A673 (cell line): Measurements from ENCODE around the gene TMSB4X. TPM values are rescaled to one million over a fixed set of nuclear protein-coding genes. Genes with fewer than 3 reads are reported as not detected.
A peak's percentile ranks its signal among the peaks of the same experiment; 100 is the strongest.

Source experiments
- BruUV-seq: library from RNA; stranded (reverse); fragments of 400-500 nt; replicated peaks from 2 replicates; lab custom pipeline; 2021; lab: Mats Ljungman, UMichigan
- CTCF ChIA-PET: fragments of 300-600 bp; sonication (Branson Sonifier 250); formaldehyde crosslinking; loops from one replicate; lab custom pipeline; 2022; ENCODE audit warnings: antibody characterized with exemption; lab: Charles Lee
- POLR2A ChIA-PET: fragments of 300-600 bp; sonication (Branson Sonifier 250); formaldehyde crosslinking; loops from one replicate; lab custom pipeline; 2022; ENCODE audit warnings: antibody characterized with exemption; ENCODE audit not compliant: low non-redundant PET; lab: Charles Lee
- DNase-seq: peaks from one replicate; pipeline ENCODE4 v3.0.0-alpha.2; 2015; ENCODE audit warnings: low spot score
- H3K27ac ChIP-seq: fragments of 200-600 bp; sonication (generic); 2 replicates; pipeline ENCODE4 v1.5.1; 2016; ENCODE audit warnings: mixed run types, low read depth, mild to moderate bottlenecking, mixed read lengths, antibody characterized with exemption, low read length; ENCODE audit not compliant: poor library complexity, severe bottlenecking
- H3K27me3 ChIP-seq: fragments of 200-600 bp; sonication (generic); replicated peaks from 2 replicates; pipeline ENCODE4 v1.6.1; 2017; ENCODE audit warnings: mixed run types, low read depth, mild to moderate bottlenecking, mixed read lengths, antibody characterized with exemption, low read length; ENCODE audit not compliant: insufficient read depth, poor library complexity
- H3K36me3 ChIP-seq: fragments of 200-600 bp; sonication (generic); 2 replicates; pipeline ENCODE4 v1.6.1; 2016; ENCODE audit warnings: mixed run types, mild to moderate bottlenecking, mixed read lengths, antibody characterized with exemption, low read length; ENCODE audit not compliant: insufficient read depth, poor library complexity, severe bottlenecking
- H3K4me1 ChIP-seq: fragments of 200-600 bp; sonication (generic); 2 replicates; pipeline ENCODE4 v1.6.1; 2017; ENCODE audit warnings: mixed run types, mild to moderate bottlenecking, mixed read lengths, antibody characterized with exemption, low read length; ENCODE audit not compliant: insufficient read depth, poor library complexity, severe bottlenecking
- H3K4me3 ChIP-seq: fragments of 200-600 bp; sonication (generic); 2 replicates; pipeline ENCODE4 v1.5.1; 2016; ENCODE audit warnings: low read depth, mixed run types, mild to moderate bottlenecking, mixed read lengths, low read length; ENCODE audit not compliant: poor library complexity, severe bottlenecking
- H3K9me3 ChIP-seq: fragments of 200-600 bp; sonication (generic); 2 replicates; pipeline ENCODE4 v1.6.1; 2016; ENCODE audit warnings: mixed run types, low read depth, mild to moderate bottlenecking, mixed read lengths, antibody characterized with exemption, low read length; ENCODE audit not compliant: poor library complexity, severe bottlenecking
- CTCF ChIP-seq: fragments of 300-800, 200-600 bp; sonication (generic); conservative IDR thresholded peaks from 2 replicates; pipeline ENCODE4 v1.5.1; 2017; ENCODE audit warnings: low read depth, mild to moderate bottlenecking, antibody characterized with exemption, low read length, moderate library complexity, mixed read lengths
- EZH2 ChIP-seq: fragments of 200-600 bp; sonication (generic); IDR thresholded peaks from 2 replicates; pipeline ENCODE4 v1.6.1; 2017; ENCODE audit warnings: borderline replicate concordance, low read depth, mild to moderate bottlenecking, mixed read lengths, antibody characterized with exemption, low read length; ENCODE audit not compliant: poor library complexity, severe bottlenecking
- intact Hi-C: fragments of 100-400 bp; cut with micrococcal nuclease; formaldehyde crosslinking; loops from one replicate; pipeline ENCODE4 v1.10.0; 2022; ENCODE audit not compliant: unreplicated experiment
- total RNA-seq: library from RNA; stranded (reverse); gene quantifications from 2 replicates; pipeline ENCODE4 v1.2.3, GENCODE V29; 2021

The TMSB4X gene
- total RNA-seq, 1 experiment from 2014 or later: 1,093 TPM

- intact Hi-C loops: loop anchor here (1.0 to 10.0 kb wide), 4 partner anchors 398 to 1078 kb away; partner anchors contain the start of gene GEMIN8
- Histone ChIP-seq H3K4me3 (no peak overlapping the region), H3K27ac (peak overlapping the region; percentile 51), H3K27me3 (no peaks in the 10 kb centered on the region), H3K4me1 (peaks cover 37% of the 10 kb centered on the region), H3K9me3 (no peaks in the 10 kb centered on the region), H3K36me3 (no peaks in the 10 kb centered on the region)
- DNase-seq: peak; percentile 89
- POLR2A ChIA-PET: interaction anchor here (0.6 to 1.1 kb wide), 3 partner anchors 136 to 541 kb away, joined by 3 to 6 read pairs (median 5); no protein-coding TSS in a partner anchor
- CTCF ChIA-PET: interaction anchor here (0.5 to 2.9 kb wide), 15 partner anchors 8 to 713 kb away, joined by 3 to 55 read pairs (median 4); no protein-coding TSS in a partner anchor
- BruUV-seq: no TSS peak
- no peak for TF ChIP-seq EZH2
- peak; percentile 99 for TF ChIP-seq CTCF
Measured at GRCh38 chrX:12946838-12947544, 27.9 kb upstream of the TMSB4X start.

- no peak for DNase-seq
- H3K4me3 ChIP-seq: no peak overlapping the region
- CTCF ChIA-PET: interaction anchor here (2.9 kb wide), 1 partner anchor 541 kb away, joined by 55 read pairs; no protein-coding TSS in a partner anchor
- no peaks in the 10 kb centered on the region for H3K27me3 ChIP-seq
- peak overlapping the region; percentile 51 for H3K27ac ChIP-seq
- H3K36me3 ChIP-seq: no peaks in the 10 kb centered on the region
- intact Hi-C loops: loop anchor here (1.0 to 10.0 kb wide), 4 partner anchors 397 to 1077 kb away; partner anchors contain the start of gene GEMIN8
- no peaks in the 10 kb centered on the region for H3K9me3 ChIP-seq
- H3K4me1 ChIP-seq: peaks cover 37% of the 10 kb centered on the region
- POLR2A ChIA-PET: interaction anchor here (0.7 kb wide), 1 partner anchor 136 kb away, joined by 5 read pairs; no protein-coding TSS in a partner anchor
- BruUV-seq: no TSS peak
- TF ChIP-seq EZH2 (no peak), CTCF (no peak)
Measured at GRCh38 chrX:12947545-12948235, 27.2 kb upstream of the TMSB4X start.

- intact Hi-C loops: loop anchor here (10.0 kb wide), 3 partner anchors 396 to 1076 kb away; partner anchors contain the start of gene GEMIN8
- Histone ChIP-seq H3K27me3 (no peaks in the 10 kb centered on the region), H3K27ac (peak overlapping the region; percentile 85), H3K4me1 (peaks cover 37% of the 10 kb centered on the region), H3K9me3 (no peaks in the 10 kb centered on the region), H3K4me3 (no peak overlapping the region), H3K36me3 (no peaks in the 10 kb centered on the region)
- ChIA-PET POLR2A (no interaction called here), CTCF (interaction anchor here (1.1 kb wide), 1 partner anchor 540 kb away, joined by 4 read pairs; no protein-coding TSS in a partner anchor)
- BruUV-seq: no TSS peak
- no peak for DNase-seq
- TF ChIP-seq EZH2 (no peak), CTCF (no peak)
Measured at GRCh38 chrX:12948495-12948894, 26.4 kb upstream of the TMSB4X start.
